Suprapubic skin (tissue), 4 donors: Measurements from ENCODE around the gene ARFRP1. TPM values are rescaled to one million over a fixed set of nuclear protein-coding genes. Genes with fewer than 3 reads are reported as not detected.

Source experiments
- DNase-seq, 2 donors: peaks; one replicate each; pipeline ENCODE4 v3.0.0-alpha.2; 2019; ENCODE audit warnings: low spot score in 2 of 2
- H3K27ac ChIP-seq: fragments of 200-600 bp; sonication (generic); one replicate; pipeline ENCODE4 v1.5.1; 2019
- H3K27me3 ChIP-seq: fragments of 200-600 bp; sonication (generic); one replicate; pipeline ENCODE4 v1.5.1; 2019
- H3K36me3 ChIP-seq: fragments of 200-600 bp; sonication (generic); one replicate; pipeline ENCODE4 v1.5.1; 2019
- H3K4me1 ChIP-seq: fragments of 200-600 bp; sonication (generic); one replicate; pipeline ENCODE4 v1.5.1; 2019
- H3K4me3 ChIP-seq: fragments of 200-600 bp; sonication (generic); one replicate; pipeline ENCODE4 v1.5.1; 2019; ENCODE audit warnings: mild to moderate bottlenecking
- H3K9me3 ChIP-seq: fragments of 200-600 bp; sonication (generic); one replicate; pipeline ENCODE4 v1.5.1; 2019
- EP300 ChIP-seq: sonication (generic); formaldehyde crosslinking; IDR thresholded peaks from one replicate; pipeline ENCODE4 v1.6.1; 2017; ENCODE audit warnings: antibody characterized with exemption
- POLR2A ChIP-seq, 2 donors: fragments of 450-650 bp; IDR thresholded peaks; one replicate each; pipeline ENCODE4 v1.6.1; 2017; ENCODE audit warnings: antibody characterized with exemption in 2 of 2, mild to moderate bottlenecking in 2 of 2, moderate library complexity in 2 of 2
- POLR2AphosphoS5 ChIP-seq, 3 donors: sonication (generic); formaldehyde crosslinking; IDR thresholded peaks; one replicate each; pipeline ENCODE4 v1.6.1; 2017; ENCODE audit warnings: antibody characterized with exemption in 3 of 3
- WGBS: methylation state at CpG from one replicate; pipeline ENCODE4 v1.1.5; 2018; 5-methylcytosine and 5-hydroxymethylcytosine counted together
- total RNA-seq, 4 donors: library from RNA; depleted of rRNA; stranded (reverse); fragments of >200 nt; gene quantifications; one replicate each; pipeline ENCODE4 v1.1.0, GENCODE V29; 2016
- TF ChIP-seq, protein P1 (sequence below), 2 donors: fragments of 200-600 bp in 1 of 2; fragments of 450-650 bp in 1 of 2; sonication (generic) in 1 of 2; IDR thresholded peaks; one replicate each; pipeline ENCODE4 v1.5.1; 2016 to 2019; ENCODE audit warnings: antibody characterized with exemption in 2 of 2, mild to moderate bottlenecking in 1 of 2, moderate library complexity in 1 of 2

Gene ARFRP1, protein sequence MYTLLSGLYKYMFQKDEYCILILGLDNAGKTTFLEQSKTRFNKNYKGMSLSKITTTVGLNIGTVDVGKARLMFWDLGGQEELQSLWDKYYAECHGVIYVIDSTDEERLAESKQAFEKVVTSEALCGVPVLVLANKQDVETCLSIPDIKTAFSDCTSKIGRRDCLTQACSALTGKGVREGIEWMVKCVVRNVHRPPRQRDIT
- total RNA-seq, result 10 to 100 TPM; 22.1 to 31.9 (median 27.6) TPM

DNA sequence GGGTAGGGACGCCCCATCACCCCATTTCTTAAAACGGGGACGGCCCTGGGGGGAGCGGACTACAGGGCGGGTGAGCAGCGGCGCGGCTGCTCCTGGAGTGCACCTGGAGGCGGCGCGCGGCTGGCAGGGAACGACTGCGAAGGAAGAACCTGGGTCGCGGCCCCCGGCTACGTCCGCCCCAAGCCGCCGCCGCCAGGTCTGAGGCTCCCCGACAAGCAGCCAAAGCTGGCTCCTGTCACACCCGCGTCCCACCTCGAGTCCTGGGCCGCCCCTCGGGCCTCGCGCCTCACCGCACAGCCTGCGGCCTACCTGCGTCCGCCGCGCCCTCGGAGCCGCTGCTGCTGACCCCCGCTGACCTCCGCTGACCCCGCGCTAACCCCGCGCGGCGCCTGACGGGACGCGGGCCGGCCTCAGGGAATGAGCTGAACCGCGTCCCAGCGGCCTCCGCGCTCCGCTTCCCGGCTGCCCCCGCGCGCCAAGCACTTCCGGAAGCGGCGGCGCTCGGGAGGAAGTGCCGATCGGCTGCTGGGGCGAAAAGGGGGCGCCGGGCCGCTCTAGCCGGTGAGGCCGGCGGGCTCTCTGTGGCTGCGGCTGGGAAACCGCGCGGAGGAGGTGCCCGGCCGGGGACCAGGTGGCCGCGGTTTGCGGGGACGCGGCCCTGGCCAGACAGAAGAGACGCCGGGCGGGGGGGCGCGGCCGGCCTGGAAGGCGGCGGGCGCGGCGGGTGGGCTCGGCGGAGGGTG, at the start of gene ARFRP1, which contains the start of gene ZGPAT:
ARFRP1 (minus strand) TSS at position 419 of the 743 bp plus-strand sequence. CDS start 885 bp downstream, outside the sequence.
ZGPAT (plus strand) TSS at position 482 of the 743 bp plus-strand sequence. CDS start 542 bp downstream, outside the sequence.
- Histone ChIP-seq H3K27me3 (no peaks in the 10 kb centered on the region), H3K36me3 (peaks cover 61% of the 10 kb centered on the region), H3K27ac (peak within 1 kb of the TSS; percentile 94), H3K4me3 (peak within 1 kb of the TSS; percentile 94), H3K4me1 (peaks cover 26% of the 10 kb centered on the region), H3K9me3 (no peaks in the 10 kb centered on the region)
- DNase-seq, result peak; percentile 89 to 92
- TF ChIP-seq POLR2AphosphoS5 (IDR thresholded peaks at IDR 0.05), result peak in 2 of 3 donors; percentile 73 to 81
- peak in 1 of 2 donors; percentile 32 for TF ChIP-seq POLR2A (IDR thresholded peaks at IDR 0.05)
- no peak for TF ChIP-seq EP300
- TF ChIP-seq, protein P1, sequence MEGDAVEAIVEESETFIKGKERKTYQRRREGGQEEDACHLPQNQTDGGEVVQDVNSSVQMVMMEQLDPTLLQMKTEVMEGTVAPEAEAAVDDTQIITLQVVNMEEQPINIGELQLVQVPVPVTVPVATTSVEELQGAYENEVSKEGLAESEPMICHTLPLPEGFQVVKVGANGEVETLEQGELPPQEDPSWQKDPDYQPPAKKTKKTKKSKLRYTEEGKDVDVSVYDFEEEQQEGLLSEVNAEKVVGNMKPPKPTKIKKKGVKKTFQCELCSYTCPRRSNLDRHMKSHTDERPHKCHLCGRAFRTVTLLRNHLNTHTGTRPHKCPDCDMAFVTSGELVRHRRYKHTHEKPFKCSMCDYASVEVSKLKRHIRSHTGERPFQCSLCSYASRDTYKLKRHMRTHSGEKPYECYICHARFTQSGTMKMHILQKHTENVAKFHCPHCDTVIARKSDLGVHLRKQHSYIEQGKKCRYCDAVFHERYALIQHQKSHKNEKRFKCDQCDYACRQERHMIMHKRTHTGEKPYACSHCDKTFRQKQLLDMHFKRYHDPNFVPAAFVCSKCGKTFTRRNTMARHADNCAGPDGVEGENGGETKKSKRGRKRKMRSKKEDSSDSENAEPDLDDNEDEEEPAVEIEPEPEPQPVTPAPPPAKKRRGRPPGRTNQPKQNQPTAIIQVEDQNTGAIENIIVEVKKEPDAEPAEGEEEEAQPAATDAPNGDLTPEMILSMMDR (IDR thresholded peaks at IDR 0.05), result no peak
- WGBS, result no CpG with 5 or more reads among the region's 98 CpGs

DNA sequence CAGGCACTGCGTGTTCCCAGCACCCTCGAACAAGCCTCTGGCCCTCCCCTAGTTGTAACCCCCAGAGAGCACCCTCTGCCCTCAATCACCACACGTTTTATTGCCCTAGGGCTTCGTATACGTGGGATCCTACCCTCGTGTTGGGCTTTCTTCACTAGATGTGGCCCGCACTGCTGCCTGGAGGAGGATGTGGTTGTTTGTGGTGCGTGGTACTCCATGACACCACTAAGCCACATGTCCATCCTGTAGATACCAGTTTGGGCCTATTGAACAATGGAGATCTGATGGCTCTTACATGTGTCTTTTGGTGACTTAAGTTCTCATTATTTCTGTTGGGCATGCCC, 48.8 kb upstream of the ARFRP1 start:
- TF ChIP-seq, protein P1 (IDR thresholded peaks at IDR 0.05), result no peak
- TF ChIP-seq POLR2AphosphoS5 (IDR thresholded peaks at IDR 0.05) (no peak), POLR2A (IDR thresholded peaks at IDR 0.05) (no peak), EP300 (no peak)
- peaks cover 11% of the 10 kb centered on the region for H3K36me3 ChIP-seq
- WGBS, result 74% methylated on average over 8 of the region's 8 CpGs
- no peaks in the 10 kb centered on the region for H3K27me3 ChIP-seq
- H3K4me3 ChIP-seq, result no peak overlapping the region
- no peaks in the 10 kb centered on the region for H3K9me3 ChIP-seq
- no peaks in the 10 kb centered on the region for H3K4me1 ChIP-seq
- no peak for DNase-seq
- H3K27ac ChIP-seq, result no peak overlapping the region

DNA sequence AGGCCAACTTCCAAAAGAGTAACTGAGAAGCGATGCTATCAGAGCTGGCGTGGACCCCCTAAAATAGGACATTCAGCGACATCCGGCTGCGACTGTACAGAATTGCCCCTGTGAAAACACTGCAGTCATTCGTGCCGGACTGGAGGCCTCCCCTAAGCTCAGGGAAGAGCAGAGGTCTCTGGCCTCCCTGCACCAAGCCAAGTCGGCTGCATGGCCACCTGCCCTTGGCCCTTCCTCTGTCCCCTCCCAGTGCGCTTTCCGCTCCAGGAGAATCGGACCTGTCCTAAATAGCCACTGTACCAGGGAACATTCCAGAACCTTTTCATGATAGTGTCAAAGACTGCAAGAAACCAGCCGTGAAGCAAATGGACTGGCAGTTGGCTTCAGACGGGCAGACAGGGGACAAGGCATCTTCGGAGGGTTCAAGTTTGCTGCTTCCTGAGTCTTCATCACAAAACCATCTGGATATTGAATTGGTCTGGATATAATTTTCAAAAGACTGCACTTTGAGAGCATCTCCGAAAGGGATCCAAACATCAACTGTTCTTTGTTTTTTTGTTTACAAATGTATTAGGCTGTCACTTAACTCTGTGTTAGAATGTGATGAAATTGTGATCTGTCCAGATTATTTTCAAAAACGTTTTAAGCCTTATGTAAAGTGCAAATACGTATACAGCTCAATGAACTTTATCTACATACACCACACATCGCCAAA, 48.3 kb upstream of the ARFRP1 start:
- Histone ChIP-seq H3K27me3 (no peaks in the 10 kb centered on the region), H3K4me3 (no peak overlapping the region), H3K36me3 (peaks cover 11% of the 10 kb centered on the region), H3K27ac (no peak overlapping the region), H3K9me3 (no peaks in the 10 kb centered on the region), H3K4me1 (no peaks in the 10 kb centered on the region)
- TF ChIP-seq EP300, result no peak
- TF ChIP-seq, protein P1 (IDR thresholded peaks at IDR 0.05), result no peak
- no peak for TF ChIP-seq POLR2AphosphoS5 (IDR thresholded peaks at IDR 0.05)
- no peak for TF ChIP-seq POLR2A (IDR thresholded peaks at IDR 0.05)
- DNase-seq, result no peak
- 85% methylated on average over 18 of the region's 18 CpGs for WGBS

DNA sequence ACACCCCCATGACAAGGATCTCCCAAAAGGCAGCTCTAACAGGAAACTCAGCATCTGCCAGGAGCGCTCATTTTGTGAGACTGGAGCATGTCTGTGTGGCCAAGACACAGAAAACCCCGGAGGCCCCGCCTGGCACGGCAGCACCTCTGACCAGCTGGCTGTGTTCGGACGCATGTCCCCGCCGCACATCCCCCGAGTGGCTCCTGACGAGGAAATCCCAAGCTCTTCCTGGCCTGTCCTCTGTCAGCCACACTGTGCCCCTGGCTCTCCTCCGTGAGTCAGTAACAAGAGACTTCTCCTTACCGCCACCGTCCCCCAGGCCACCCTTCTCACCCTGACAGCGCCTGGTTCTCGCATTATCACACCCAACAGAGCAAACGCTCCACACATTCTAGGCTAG, 46.2 kb upstream of the ARFRP1 start:
- TF ChIP-seq POLR2AphosphoS5 (IDR thresholded peaks at IDR 0.05) (no peak), EP300 (no peak), POLR2A (IDR thresholded peaks at IDR 0.05) (no peak)
- TF ChIP-seq, protein P1 (IDR thresholded peaks at IDR 0.05), result no peak
- WGBS, result 79% methylated on average over 16 of the region's 16 CpGs
- Histone ChIP-seq H3K36me3 (peaks cover 11% of the 10 kb centered on the region), H3K4me3 (no peak overlapping the region), H3K9me3 (no peaks in the 10 kb centered on the region), H3K27me3 (no peaks in the 10 kb centered on the region), H3K4me1 (no peaks in the 10 kb centered on the region), H3K27ac (no peak overlapping the region)
- no peak for DNase-seq

DNA sequence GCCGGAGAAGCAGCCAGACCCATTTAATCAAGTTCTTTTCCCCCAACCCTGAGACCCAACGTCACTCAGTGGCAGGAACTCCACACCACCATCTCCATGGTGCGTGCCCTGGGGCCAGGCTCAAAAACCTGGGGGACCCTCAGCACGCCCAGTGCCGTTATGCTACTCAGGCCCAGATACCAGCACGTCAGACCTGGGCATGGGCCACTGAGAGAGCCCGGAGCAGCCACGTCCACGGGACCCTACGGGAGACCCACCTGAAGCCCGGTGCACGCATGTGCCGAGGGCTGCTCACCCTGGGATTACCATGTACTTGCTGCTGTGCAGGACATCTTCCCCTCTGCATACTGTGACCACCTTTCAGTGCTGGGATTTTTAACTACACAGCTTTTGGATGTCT, 45.6 kb upstream of the ARFRP1 start:
- no peak overlapping the region for H3K4me3 ChIP-seq
- H3K27ac ChIP-seq, result no peak overlapping the region
- no peaks in the 10 kb centered on the region for H3K4me1 ChIP-seq
- H3K9me3 ChIP-seq, result no peaks in the 10 kb centered on the region
- DNase-seq, result no peak
- TF ChIP-seq, protein P1 (IDR thresholded peaks at IDR 0.05), result no peak
- TF ChIP-seq POLR2A (IDR thresholded peaks at IDR 0.05), result no peak
- WGBS, result 92% methylated on average over 13 of the region's 13 CpGs
- H3K36me3 ChIP-seq, result peaks cover 11% of the 10 kb centered on the region
- no peaks in the 10 kb centered on the region for H3K27me3 ChIP-seq
